Activated CD4-positive, CD25-positive, alpha-beta regulatory T cell treated with anti-CD3 and anti-CD28 coated beads, Interleukin-2, amount 50 U/mL, for 24 hours (primary cell): ENCODE data around the gene CELF2.
A peak's percentile ranks its signal among the peaks of the same experiment; 100 is the strongest.
"Not testable (repeated sequence)": the region's sequence is repeated elsewhere in the genome, so short reads cannot be mapped to it uniquely, and the experiment has no call there.

Experiments used
- ATAC-seq, 2 donors: fragments of 150-1000 bp; cut with Tn5 transposase; one replicate each; pipeline ENCODE4 v1.10.0; 2021; ENCODE audit warnings: mild to moderate bottlenecking in 1 of 2, moderate library complexity in 1 of 2

Gene CELF2

DNA sequence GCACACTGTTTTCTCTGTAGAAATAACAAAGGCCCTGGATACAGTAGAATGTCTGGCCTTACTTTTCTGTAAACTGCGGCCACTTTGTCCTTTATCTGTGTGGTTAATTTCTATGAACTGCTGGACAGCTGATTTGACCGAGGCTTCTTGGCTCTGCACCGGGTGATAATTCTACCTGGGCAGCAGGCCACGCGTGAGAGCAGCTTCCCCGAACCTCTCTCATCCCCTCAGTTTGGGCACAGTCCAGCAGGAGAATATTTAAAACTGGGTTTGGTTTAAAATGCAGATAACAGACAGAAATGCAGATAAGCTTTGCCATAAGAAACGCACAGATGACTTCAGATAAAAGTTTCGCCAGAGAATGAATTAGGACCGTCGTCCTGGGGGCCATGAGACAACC, 81.0 kb downstream of the CELF2 start:
- no peak for ATAC-seq

DNA sequence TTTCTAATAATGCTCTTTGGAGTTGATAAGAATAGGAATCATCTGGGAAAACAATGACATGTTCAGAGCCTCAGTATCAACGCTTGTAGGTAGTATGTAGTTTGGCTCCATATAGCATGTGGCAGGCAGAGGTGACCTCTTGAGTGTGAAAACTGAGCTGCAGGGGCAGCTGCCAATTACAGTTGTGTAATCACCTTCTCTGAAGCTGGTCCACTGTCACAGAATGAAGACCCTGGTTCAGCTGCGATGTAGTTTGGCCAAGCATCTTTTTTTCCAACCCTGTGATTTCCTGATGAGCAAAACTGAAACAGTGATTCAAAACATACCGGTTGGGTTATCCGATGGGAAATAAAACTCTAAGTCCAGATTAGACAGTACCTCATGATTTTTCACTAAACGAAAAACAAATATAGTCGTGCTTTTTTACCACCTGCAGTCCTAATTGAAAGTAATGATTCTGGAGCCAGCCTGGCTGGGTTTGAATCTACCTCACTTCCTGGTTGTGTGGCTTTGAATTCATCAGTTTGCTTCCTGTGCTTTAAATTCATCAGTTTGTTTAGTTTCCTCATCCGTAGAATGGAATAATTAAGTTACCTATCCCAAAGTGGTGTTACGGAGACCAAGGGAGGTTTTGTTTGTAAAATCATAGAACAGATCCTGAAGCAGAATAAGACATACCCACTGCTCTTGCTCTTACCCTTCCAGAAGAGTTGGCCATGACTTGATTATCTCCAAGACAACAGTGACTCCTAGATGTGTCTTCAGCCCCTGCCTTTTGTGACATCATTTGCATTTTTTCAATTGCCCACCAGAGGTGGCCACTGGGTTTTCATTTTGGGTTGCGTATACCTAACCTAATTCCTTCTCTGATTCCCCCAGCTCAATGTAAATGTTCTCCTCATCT, 87.4 kb downstream of the CELF2 start:
- ATAC-seq: no peak

DNA sequence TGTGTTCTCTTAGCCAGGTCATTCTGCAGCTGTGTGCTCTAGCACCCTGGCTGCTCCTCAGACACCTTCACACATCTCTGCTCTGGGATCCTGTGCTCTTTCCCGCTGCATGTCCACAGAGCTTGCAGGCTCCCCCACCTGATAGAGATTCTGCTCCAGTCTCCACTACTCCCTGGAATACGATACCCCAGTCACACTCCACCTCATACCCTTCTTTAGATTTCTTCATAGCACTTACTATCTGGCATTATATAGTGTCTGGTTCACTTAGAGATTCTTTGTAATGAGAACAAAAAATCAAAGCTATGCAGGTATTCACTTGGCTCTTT, 88.0 kb downstream of the CELF2 start:
- ATAC-seq: no peak

- ATAC-seq: no peak
Measured at GRCh38 chr10:11106621-11107374, 89.1 kb downstream of the CELF2 start.

- ATAC-seq: no peak
Measured at GRCh38 chr10:11107948-11108347, 90.3 kb downstream of the CELF2 start.

GRCh38 chr10:11108356-11108755, 90.7 kb downstream of the CELF2 start:
- no peak for ATAC-seq

DNA sequence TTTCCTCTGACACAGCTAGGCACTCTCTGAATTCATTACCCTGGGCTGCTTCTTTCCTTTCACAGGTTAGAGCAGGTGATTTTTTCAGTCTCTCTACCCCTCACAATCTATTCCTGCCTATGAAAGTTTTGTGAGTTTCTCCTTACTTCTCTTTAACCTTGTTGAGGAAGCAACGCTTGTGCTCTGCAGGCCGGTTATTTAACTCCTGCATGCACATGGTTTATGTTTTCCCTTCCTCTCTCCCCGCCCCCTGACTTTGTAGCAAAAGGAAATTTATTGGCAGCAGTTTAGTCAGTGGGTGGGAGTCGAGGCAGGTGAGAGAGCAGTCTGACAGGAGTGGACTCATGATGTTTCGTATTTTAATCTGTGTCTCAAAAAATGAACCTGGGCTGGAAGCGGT, 91.9 kb downstream of the CELF2 start:
- ATAC-seq: no peak

GRCh38 chr10:11110539-11110938, 92.9 kb downstream of the CELF2 start:
- no peak for ATAC-seq

GRCh38 chr10:11111490-11111889, 93.8 kb downstream of the CELF2 start:
- no peak for ATAC-seq

DNA sequence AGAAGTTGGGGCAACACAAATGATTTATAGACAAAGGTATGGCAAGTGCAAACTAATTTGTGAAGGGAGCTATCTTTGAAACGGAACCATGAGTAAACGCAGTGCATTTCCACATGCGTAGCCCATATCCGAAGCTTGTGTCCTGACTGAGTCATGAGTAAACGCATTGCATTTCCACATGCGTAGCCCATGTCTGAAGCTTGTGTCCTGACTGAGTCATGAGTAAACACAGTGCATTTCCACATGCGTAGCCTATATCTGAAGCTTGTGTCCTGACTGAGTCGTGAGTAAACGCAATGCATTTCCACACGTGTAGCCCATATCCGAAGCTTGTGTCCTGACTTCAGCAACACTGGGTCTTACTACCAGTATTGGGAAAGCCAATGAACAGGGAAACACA, 95.0 kb downstream of the CELF2 start:
- ATAC-seq: no peak

GRCh38 chr10:11113156-11113555, 95.5 kb downstream of the CELF2 start:
- ATAC-seq: peak; percentile 64 to 73

GRCh38 chr10:11114269-11114668, 96.6 kb downstream of the CELF2 start:
- peak; percentile 51 to 81 for ATAC-seq

DNA sequence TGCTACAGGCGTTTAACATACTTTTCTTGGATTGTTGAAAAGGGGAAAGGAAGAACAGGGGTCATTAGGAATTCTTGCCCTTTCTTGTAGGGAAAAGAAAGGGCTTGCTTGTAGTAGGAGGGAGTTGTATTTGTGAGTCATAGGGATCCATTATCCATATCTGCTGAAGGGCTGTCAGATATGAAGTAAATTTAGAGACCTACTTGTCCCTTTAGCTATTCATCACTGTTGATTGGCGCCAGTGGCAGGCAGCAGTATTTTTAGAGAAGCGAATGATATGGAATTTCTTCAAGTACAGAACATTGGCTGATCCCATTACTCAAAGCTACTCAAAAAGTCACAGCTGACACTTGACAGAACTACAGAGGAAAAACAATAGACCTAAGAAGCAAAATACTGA, 97.7 kb downstream of the CELF2 start:
- no peak for ATAC-seq

GRCh38 chr10:11116361-11116760, 98.7 kb downstream of the CELF2 start:
- no peak for ATAC-seq

DNA sequence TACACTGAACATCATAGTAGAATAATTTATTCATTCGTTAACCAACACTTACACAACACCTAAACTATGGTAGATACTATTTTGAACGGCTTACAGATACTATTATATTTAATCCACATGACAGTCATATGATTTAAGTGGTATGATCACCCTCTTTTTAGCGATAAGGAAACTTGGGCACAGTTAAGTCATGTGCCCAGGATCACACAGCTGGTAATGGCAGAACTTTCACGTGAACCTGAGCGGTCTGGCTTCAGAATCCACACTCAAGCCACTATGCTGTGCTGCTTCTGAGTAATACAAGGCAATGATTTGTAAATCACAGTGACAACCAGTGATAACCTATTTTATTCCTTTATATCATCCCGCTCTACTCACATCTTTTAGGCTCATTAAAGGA, 99.1 kb downstream of the CELF2 start:
- ATAC-seq: no peak

GRCh38 chr10:11118686-11119085, 101.0 kb downstream of the CELF2 start:
- ATAC-seq: no peak

- no peak for ATAC-seq
Measured at GRCh38 chr10:11119843-11120242, 102.2 kb downstream of the CELF2 start.

DNA sequence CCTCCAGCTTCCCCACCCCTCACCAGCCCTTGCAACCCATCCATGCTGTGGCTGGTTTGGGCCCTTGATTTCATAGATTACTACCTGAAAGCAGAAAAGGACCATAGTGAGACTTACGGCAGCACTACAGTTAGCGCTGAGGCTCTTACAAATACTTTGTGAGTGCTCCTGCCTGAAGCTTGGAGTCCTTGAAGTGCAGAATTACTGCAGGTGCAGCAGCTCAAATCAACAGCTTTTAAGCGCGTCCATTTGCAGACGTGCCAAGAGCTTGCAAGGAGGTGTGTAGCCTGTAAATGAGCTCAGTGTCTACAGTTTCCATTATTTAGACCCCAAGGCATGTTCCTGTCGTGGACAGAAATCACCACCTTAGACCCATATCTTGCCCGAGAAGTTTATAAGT, 103.0 kb downstream of the CELF2 start:
- no peak for ATAC-seq

GRCh38 chr10:11123892-11124291, 106.2 kb downstream of the CELF2 start:
- peak in 1 of 2 donors; percentile 30 for ATAC-seq

DNA sequence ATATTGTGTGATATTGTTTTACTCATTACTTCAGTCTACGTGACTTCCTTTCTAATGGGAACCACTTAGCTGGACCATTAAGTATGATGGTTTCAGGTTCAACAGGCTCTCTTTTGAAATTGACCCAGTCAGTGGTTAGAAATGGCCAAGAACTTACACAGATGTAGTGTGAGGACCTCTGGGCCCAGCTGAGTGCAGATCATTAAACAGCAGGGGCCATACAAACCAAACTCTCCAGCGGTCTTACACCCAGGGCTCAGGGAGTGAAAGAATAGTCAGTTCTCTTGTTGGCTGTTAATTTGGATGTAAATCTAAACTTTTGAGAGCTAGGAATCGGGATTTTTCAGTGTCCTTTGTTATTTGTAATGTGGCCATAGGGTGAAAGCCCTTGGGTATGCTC, 107.3 kb downstream of the CELF2 start:
- no peak for ATAC-seq

DNA sequence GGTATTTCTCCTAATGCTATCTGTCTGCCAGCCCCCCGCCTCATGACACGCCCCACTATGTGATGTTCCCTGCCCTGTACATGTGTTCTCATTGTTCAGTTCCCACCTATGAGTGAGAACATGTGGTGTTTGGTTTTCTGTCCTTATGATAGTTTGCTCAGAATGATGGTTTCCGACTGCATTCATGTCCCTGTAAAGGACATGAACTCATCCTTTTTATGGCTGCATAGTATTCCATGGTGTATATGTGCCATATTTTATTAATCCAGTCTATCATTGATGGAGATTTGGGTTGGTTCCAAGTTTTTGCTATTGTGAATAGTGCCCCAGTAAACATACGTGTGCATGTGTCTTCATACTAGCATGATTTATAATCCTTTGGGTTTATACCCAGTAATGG, 109.3 kb downstream of the CELF2 start:
- not testable (repeated sequence) for ATAC-seq

DNA sequence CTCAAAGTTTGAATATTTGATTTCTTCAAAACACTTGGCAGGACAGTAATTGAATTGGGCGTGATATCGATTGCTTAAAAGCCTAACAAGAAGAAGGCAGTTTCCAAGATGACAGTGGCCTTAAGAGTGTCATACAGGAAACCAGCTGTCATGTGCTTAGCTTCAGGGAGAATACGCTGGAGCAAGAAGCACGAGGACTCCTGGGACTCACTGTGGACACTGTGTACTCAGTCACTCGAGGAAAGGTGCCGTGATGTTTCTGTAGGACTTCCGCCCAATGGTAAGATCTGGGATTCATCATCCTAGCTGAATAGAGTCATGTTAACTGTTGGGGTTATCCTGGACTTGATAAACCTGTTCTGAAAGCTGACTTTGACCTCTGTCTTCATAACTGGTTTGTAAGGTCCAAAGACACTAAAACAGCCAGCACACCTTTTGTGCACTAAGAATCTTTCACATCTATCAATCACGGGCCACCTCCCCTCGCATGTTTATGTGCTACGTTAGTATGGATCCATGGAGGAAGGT, 113.5 kb downstream of the CELF2 start:
- no peak for ATAC-seq

GRCh38 chr10:11134411-11134810, 116.7 kb downstream of the CELF2 start:
- ATAC-seq: no peak

- no peak for ATAC-seq
Measured at GRCh38 chr10:11135709-11136108, 118.0 kb downstream of the CELF2 start.
